MM.1S (cell line): Measurements from ENCODE around the gene IL3.

ENCODE experiments used
- CTCF ChIP-seq: fragments of 300-600 bp; sonication (generic); IDR thresholded peaks from 2 replicates; pipeline ENCODE4 v1.5.1; 2016; ENCODE audit warnings: antibody characterized with exemption, low read length, mixed read lengths
- EZH2phosphoT487 ChIP-seq: fragments of 300-600 bp; sonication (generic); IDR thresholded peaks from 2 replicates; pipeline ENCODE4 v1.6.1; 2018; ENCODE audit warnings: antibody characterized with exemption, low read length

- TF ChIP-seq CTCF (no peak), EZH2phosphoT487 (no peak)
These were observed 7.7 kb downstream of the IL3 start for GRCh38 chr5:132067941-132068808.
